HG03064 (cell line): ENCODE measurements around the gene MALAT1.

ENCODE experiments used
- ATAC-seq: cut with Tn5 transposase; IDR thresholded peaks from one replicate; pipeline ENCODE4 v1.9.1; 2021; ENCODE audit warnings: low read depth; ENCODE audit not compliant: unreplicated experiment

The MALAT1 gene

GRCh38 chr11:65478388-65479183, 20.3 kb upstream of the MALAT1 start:
- no peak for ATAC-seq

- ATAC-seq: no peak
Observed at GRCh38 chr11:65479184-65480145, 19.4 kb upstream of the MALAT1 start.

DNA sequence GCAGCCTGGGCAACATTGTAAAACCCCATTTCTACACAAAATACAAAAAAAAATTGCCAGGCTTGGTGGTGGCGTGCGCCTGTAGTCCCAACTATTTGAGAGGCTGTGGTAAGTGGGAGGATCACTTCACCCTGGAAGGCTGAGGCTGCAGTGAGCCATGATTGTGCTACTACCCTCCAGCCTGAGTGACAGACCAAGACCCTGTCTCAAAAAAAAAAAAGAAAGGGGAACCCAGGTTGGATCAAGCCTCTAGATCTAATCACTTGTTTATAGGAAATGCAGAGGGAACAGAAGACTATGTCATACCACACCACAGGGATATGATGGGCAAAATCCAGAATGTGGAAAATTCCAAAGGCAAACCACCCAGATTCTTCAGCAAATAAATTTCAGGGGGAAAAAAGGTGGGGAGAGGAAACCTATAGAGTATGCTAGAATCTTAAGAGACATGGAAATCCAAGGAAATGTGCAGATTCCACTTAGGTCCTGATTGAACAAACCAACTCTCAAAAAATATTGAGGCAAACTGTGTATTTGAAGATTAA, 16.5 kb upstream of the MALAT1 start:
- no peak for ATAC-seq

GRCh38 chr11:65485920-65486219, 13.0 kb upstream of the MALAT1 start:
- no peak for ATAC-seq

DNA sequence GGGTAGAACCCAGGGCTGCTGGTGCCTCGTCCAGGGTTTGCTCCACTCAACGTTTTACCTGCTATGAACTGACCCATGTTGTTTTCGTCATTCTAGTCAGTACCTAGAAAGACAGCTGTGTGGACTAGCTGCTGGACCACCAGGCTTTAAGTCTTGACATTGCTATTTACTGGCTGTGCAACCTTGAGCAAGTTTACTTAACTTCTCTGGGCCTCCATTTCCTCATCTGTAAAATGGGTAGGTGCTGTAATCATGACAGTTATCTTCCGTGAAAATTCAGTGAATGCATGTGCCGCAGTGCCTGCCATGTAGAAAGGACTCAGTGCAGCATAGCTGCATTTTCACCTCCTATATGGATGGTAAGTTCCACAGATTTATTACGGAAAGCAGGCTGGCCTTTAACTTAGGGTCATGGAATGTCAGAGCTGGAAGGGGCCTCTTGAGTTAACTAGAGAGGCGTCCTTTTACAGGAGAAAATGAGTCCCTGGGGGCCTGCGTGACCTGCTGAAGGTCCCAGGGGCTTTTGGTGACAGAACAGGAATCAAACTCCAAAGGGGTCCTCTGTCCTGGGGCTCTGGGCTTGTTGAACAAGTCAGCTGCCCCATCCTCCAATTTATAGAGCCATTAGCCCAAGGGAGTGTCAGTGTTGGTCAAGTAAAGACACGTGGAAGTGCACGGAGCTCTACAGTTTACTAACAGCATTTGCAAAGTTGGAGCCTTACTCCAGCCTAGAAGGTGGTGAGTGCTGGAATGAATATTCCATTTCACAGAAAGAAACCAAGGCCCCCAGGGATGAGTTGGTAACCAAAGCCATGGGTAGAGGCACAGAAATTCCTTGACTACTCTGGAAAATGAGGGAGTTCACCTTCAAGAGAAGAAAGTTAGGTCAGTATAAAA, 12.0 kb upstream of the MALAT1 start:
- no peak for ATAC-seq

GRCh38 chr11:65487467-65488272, 11.2 kb upstream of the MALAT1 start:
- no peak for ATAC-seq

GRCh38 chr11:65488273-65489034, 10.4 kb upstream of the MALAT1 start:
- no peak for ATAC-seq

- no peak for ATAC-seq
Observed at GRCh38 chr11:65489035-65489705, 9.7 kb upstream of the MALAT1 start.

- ATAC-seq: no peak
Observed at GRCh38 chr11:65489706-65490320, 9.0 kb upstream of the MALAT1 start.

DNA sequence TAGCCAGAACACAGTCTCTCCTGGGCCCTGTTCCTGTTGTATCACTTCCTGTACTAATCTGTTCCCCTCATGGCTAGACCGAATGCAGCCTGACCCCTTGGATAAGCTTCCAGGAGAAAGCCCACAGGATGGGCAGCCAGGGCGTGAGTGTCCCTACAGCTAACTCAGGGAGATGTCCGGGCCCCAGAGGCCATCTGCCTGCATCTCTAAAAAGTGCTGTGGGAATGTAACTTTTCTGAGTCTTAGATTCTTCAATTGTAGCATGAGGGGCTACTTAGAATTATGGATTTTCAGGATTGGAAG, 7.7 kb upstream of the MALAT1 start:
- ATAC-seq: no peak

DNA sequence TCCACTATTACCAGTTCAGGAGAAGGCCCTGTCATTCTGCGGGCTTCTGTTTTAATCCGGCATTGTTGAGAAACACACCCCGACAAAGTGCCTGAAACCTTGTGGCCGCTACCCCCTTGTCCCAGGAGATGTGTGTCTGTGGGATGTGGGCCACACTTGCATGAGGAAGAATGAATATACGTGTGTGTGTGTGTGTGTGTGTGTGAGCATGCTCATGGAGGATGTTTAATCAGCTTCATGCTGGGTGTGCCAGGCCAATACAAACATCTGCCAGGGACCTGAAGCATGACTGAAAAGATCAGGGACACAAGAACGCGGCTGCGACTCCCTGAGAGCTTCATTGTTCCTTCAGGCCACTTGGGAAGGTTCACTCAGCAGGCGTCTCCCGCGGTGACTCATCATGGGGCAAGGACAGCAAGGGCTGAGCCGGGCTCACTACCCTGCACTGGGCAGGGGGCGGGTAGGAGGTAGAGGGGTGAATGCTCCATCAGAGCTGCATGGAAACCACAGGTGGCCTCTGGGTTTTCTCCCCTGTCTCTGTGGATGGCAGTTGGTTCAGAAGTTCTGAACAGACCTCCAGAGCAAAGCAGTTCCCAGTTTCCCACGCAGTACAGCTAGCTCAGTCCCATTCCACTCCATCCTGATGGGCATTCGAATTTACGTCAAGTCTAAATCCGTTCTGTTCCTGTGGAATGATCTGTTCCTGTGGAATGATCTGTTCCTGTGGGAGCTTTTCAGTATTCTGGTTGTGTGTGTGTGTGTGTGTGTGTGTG, 7.0 kb upstream of the MALAT1 start:
- no peak for ATAC-seq

DNA sequence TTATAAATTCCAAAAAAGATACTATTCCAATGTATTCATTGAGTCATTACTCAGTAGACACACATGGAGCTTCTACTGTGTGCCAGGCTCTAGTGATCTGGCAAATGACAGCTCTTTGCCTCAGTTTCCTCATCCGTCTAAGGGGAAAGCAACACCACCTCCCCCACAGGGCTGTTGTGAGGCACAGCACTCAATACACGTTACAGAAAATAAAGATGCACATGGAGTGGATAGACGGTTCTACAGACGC, 6.5 kb upstream of the MALAT1 start:
- no peak for ATAC-seq

DNA sequence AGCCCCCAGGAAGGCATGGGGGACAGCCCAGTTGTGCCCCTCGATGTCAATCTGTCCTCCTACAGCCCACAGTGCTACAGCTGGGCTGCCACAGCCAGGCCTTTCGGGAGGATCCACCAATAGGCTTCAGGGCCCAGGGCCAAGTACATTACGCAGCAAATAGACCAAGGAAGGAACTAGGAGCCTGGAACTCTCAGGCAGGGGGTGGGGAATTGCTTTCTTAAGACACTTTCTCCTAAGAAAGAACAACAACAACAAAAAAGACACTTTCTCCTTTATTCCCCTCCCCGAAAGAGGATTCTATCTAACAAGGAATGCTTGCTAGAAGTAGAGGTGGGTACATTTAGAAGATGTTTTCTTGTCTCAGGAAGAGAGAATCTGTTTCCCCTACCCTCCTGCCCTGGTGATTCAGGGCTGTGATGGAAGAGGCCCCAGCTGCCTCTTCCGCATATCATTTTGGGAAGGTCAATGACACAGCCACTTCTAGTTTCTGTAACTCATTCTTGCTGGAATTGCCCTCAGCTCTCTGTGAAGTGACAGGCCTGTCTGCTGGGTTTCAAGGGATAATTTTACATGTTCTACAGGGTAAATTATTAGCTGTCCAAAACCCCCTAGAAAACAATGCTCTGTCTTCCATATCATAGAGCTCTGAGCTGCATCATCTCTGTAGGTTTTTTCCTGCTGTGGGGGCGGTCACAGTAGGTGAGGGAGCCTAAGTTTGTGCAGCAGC, 6.0 kb upstream of the MALAT1 start:
- ATAC-seq: no peak

DNA sequence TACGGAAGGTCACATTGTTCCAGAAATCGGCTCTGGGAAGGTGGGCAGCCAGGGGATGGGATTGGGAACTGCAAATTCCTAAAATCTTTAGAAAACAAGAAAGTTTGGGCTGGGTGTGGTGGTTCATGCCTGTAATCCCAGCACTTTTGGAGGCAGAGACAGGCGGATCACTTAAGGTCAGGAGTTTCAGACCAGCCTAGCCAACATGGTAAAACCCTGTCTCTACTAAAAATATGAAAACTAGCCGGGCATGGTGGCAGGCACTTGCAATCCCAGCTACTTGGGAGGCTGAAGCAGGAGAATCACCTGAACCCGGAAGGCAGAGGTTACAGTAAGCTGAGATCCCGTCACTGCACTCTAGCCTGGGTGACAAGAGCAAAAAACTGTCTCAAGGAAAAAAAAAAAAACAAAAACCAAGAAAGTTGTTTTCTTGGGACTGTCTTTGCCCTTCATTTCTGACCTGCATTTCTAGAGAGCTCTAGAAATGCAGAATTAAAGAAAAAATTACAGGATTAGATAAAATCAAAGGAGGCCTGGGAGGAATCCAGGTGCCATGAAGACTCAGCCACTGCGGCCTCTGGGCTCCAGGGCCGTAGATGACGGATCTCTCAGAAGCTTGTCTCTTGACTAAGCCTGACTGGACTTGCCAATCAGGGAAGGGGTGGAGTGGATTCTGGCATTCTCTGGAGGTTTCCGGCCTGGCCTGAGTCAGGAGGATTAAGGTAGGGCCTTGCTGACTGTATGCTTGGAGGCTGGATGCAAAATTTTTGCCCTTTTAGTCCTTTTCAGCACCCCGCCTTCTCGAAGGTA, 5.3 kb upstream of the MALAT1 start:
- ATAC-seq: no peak

GRCh38 chr11:65496304-65497140, 2.3 kb upstream of the MALAT1 start:
- ATAC-seq: peak; percentile 2
